NCI-H2107 treated with DMSO at 0.1 percent for 48 hours (cell line): ENCODE measurements around the gene TMEM120B.
A peak's percentile ranks its signal among the peaks of the same experiment; 100 is the strongest.
"Not testable (repeated sequence)": the region's sequence is repeated elsewhere in the genome, so short reads cannot be mapped to it uniquely, and the experiment has no call there.

Experiments used
- DNase-seq: peaks from one replicate; lab custom pipeline; 2025; ENCODE audit not compliant: unreplicated experiment; lab: John Stamatoyannopoulos, UW

The TMEM120B gene

GRCh38 chr12:121712461-121713256, at the start of gene TMEM120B:
Gene TMEM120B (plus strand): TSS chr12:121712752. CDS start chr12:121712896, 144 bp downstream.
- DNase-seq: no peak

- no peak for DNase-seq
Measured at GRCh38 chr12:121663610-121663929, 49.0 kb upstream of the TMEM120B start.

GRCh38 chr12:121666829-121667228, 45.7 kb upstream of the TMEM120B start:
- not testable (repeated sequence) for DNase-seq

- DNase-seq: no peak
Measured at GRCh38 chr12:121668750-121669520, 43.6 kb upstream of the TMEM120B start.

GRCh38 chr12:121669521-121669900, 43.0 kb upstream of the TMEM120B start, which contains the start of gene MORN3:
Gene MORN3 (minus strand): TSS chr12:121669654. CDS start chr12:121669483, 171 bp downstream.
- DNase-seq: no peak

GRCh38 chr12:121673013-121673511, 39.5 kb upstream of the TMEM120B start:
- no peak for DNase-seq

- DNase-seq: no peak
Measured at GRCh38 chr12:121676190-121676589, 36.4 kb upstream of the TMEM120B start.

- no peak for DNase-seq
Measured at GRCh38 chr12:121678305-121678704, 34.2 kb upstream of the TMEM120B start.

GRCh38 chr12:121678716-121679300, 33.7 kb upstream of the TMEM120B start:
- DNase-seq: no peak

- not testable (repeated sequence) for DNase-seq
Measured at GRCh38 chr12:121679661-121680197, 32.8 kb upstream of the TMEM120B start.

GRCh38 chr12:121688966-121689365, 23.6 kb upstream of the TMEM120B start:
- no peak for DNase-seq

- no peak for DNase-seq
Measured at GRCh38 chr12:121689430-121689829, 23.1 kb upstream of the TMEM120B start.

- not testable (repeated sequence) for DNase-seq
Measured at GRCh38 chr12:121692744-121693143, 19.8 kb upstream of the TMEM120B start.

- no peak for DNase-seq
Measured at GRCh38 chr12:121693155-121693687, 19.3 kb upstream of the TMEM120B start.

GRCh38 chr12:121697093-121697698, 15.4 kb upstream of the TMEM120B start:
- DNase-seq: peak; percentile 57

- not testable (repeated sequence) for DNase-seq
Measured at GRCh38 chr12:121697861-121698260, 14.7 kb upstream of the TMEM120B start.

GRCh38 chr12:121701667-121702277, 10.8 kb upstream of the TMEM120B start:
- DNase-seq: no peak

- DNase-seq: no peak
Measured at GRCh38 chr12:121702944-121703343, 9.6 kb upstream of the TMEM120B start.

- no peak for DNase-seq
Measured at GRCh38 chr12:121705514-121705913, 7.0 kb upstream of the TMEM120B start.
